ENCODE measurements around the gene DOC2A.
"Not testable (repeated sequence)": the region's sequence is repeated elsewhere in the genome, so short reads cannot be mapped to it uniquely, and the experiment has no call there.

The DOC2A gene

GRCh38 chr16:30017277-30017656, 6.4 kb upstream of the DOC2A start:
- no peak for TF ChIP-seq POLR2A (IDR thresholded peaks at IDR 0.05; ENCODE audit: low read length)
- no peak for TF ChIP-seq GATA1 (IDR thresholded peaks at IDR 0.05; ENCODE audit: low read depth, low read length)
- DNase-seq: no peak

DNA sequence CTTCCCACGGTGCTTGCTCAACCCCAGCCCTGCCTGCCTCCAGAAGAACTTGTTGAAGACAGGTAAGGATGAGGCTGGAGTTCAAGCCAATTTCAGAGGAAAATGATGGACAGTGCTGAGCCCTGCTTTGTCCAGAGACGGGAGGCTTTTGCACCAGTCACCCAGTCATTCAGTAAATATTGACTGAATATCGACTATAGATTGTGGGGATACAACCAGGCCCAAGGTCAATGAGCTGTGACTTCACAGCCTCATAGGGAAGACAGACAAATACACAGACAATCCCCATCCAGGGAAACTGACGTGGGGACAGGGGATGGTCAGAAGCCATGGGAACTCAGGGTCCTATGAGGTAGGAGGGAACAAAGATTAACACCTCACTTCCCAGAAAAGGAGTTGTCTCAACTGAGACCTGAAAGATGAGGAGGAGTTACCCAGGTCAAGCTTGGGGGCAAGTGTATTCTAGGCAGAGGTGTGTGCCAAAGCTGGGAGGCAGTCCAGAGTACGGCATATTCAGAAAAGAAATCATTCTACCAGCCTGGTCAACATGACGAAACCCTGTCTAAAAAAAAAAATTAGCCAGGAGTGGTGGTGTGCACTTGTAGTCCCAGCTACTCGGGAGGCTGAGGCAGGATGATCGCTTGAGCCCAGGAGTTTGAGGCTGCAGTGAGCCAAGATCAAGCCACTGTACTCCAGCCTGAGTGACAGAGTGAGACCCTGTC, 5.9 kb upstream of the DOC2A start:
- DNase-seq: no peak
- no peak for TF ChIP-seq GATA1 (IDR thresholded peaks at IDR 0.05; ENCODE audit: low read depth, low read length)
- no peak for TF ChIP-seq POLR2A (IDR thresholded peaks at IDR 0.05; ENCODE audit: low read length)

DNA sequence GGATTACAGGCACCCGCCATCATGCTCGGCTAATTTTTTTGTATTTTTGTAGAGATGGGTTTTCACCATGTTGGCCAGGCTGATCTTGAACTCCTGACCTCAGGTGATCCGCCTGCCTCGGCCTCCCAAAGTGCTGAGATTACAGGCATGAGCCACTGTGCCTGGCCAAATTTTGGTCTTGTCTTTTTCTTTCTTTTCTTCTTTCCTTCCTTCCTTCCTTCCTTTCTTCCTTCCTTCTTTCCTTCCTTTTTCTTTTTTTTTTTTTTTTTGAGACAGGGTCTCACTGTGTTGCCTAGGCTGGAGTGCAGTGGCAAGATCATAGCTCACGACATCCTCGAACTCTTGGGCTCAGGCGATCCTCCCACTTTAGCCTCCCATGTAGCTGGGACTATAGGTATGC, 4.6 kb upstream of the DOC2A start:
- not testable (repeated sequence) for DNase-seq

GRCh38 chr16:30012598-30012997, 1.8 kb upstream of the DOC2A start:
- not testable (repeated sequence) for DNase-seq

- no peak for TF ChIP-seq GATA1 (IDR thresholded peaks at IDR 0.05; ENCODE audit: low read depth, low read length)
- TF ChIP-seq POLR2A (IDR thresholded peaks at IDR 0.05; ENCODE audit: low read length): no peak
- DNase-seq: no peak
These were observed 1.1 kb upstream of the DOC2A start for GRCh38 chr16:30011714-30012504.

DNA sequence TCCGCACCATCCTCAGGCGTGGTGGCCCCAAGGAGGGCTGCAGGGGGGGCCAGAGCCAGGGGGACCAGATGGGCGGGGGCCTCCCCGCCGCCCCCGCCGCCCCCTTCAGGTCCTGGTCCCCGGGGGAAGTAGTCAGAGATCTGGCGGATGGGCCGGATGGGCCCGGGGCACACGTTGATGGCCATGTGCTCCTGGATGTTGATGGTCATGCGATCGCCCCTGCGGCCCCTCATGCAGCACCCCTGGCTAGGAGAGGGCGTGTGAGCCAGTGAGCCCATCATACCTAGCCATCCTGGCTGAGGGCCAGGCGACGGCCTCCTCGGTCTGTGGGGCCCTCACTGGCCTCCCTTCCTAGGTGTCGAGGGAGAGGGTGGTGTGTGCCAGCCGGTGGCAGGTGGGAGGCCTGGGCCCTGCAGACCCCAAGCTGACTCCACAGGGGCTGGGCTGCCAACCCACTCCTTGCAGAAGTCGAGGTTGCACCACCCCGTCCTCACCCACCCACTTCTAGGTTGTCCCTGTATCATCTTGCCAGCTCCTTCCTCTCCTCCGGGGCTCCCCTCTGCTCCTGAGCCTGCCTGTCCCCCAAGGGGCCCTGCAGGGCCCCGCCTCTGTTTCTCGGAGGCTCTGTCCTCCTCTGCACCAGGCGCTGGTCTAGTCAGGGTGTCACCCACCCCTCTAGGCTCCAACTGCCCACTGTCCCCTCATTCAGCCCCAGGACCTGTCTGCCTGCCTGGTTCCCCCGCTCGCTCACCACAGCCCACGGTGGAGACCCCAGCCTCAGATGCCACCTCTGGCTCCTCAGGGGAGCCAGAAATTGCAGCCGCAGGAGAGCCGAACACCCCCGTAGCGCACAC, 610 bp downstream of the DOC2A start:
- no peak for TF ChIP-seq GATA1 (IDR thresholded peaks at IDR 0.05; ENCODE audit: low read depth, low read length)
- TF ChIP-seq POLR2A (IDR thresholded peaks at IDR 0.05; ENCODE audit: low read length): no peak
- DNase-seq: no peak

DNA sequence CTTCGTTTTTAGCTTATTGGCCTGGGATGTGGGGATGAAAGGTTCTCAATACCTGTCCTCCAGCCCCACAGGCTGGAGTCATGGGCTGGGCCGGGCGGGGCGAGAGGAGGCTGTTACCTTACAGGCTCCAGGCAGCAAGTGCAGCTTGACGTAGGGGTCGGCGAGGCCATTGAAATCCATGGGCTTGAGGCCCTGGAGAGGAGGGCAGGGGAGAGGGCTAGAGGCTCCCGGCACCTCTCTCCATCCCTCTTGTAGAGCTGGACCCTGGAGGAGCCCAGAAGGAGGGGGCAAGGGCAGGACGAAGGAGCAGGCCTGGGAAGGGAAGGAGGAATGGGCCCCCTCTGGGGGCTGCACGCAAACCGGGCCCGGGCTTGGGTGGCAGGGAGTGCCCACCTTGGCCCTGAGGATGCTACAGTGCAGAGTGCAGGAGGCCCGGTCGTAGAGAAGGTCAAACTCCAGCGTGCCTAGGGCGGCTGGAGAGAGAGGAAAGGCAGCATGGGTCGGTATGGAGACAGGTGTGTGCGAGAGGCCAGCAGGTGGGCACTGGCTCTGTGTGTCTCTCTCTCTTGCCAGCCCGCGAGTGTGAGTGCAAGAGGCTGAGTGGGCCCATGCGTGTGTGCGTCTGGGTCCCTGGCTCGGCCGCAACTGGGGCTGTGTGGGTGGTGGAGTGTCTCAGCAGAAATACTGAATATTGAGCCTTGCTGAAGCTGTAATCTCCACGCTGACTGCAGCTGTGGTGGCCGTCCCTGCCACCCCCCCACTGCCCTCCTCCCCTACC, 1.6 kb downstream of the DOC2A start:
- no peak for DNase-seq
- TF ChIP-seq POLR2A (IDR thresholded peaks at IDR 0.05; ENCODE audit: low read length): no peak

DNA sequence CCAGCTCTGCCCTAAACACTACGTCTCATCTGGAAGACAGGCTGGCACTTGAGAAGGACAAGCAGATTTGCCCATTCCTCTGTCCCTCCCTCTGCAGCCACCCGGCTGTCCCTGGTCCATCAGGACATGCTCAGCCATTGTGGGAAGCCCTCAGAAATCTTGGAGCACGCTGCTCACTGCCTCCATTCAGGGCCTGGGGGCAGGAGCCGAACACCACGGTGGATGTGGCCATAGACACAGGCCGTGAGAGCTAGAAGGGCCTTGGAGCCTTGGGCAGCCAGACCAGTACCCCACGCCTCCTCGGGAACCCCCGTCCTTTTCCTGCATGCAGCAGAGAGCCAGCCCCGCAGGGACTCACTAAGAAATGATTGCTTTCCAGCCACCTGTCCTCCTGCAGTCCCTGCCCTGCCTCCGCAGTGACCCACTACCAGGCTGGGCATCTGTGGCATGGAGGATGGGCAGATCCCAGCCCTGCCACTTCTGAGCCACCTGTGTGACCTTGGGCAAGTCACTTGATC, 3.4 kb downstream of the DOC2A start:
- TF ChIP-seq POLR2A (IDR thresholded peaks at IDR 0.05; ENCODE audit: low read length) (no peak), GATA1 (IDR thresholded peaks at IDR 0.05; ENCODE audit: low read depth, low read length) (no peak)
- DNase-seq: no peak

DNA sequence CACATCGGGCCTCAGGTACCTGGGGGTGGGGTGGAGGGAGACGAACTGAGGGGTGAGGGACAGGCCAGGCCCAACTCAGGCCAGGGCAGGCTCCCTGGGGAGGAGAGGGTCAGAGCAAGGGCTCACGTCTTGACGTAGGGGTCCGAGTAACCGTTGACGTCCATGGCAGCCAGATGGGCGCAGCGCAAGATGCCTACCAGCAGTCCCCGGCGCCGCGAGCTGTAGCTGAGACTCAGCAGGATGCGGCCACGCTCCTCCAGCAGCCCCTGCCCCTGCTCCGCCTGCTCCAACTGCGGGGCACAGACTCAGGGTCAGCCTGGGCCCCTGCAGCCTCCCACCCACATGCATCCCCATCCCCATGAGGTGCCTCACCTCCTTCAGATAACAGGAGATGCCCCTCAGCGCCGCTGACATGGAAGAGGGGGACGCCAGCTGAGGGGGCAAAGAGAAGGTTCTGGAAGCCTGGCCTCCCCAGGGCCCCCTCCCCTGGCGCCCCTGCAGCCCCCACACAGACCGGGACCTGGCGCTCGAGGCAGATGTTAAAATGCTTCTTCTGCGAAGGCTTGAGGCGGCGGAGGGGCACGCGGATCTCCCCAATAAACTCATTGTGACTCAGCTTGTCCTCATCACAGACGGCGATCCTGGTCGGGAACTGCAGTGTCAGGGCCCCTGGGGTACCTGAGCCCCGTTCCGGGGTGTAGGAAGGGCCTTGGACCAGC, 4.0 kb downstream of the DOC2A start:
- TF ChIP-seq POLR2A (IDR thresholded peaks at IDR 0.05; ENCODE audit: low read length) (no peak), GATA1 (IDR thresholded peaks at IDR 0.05; ENCODE audit: low read depth, low read length) (no peak)
- DNase-seq: no peak

DNA sequence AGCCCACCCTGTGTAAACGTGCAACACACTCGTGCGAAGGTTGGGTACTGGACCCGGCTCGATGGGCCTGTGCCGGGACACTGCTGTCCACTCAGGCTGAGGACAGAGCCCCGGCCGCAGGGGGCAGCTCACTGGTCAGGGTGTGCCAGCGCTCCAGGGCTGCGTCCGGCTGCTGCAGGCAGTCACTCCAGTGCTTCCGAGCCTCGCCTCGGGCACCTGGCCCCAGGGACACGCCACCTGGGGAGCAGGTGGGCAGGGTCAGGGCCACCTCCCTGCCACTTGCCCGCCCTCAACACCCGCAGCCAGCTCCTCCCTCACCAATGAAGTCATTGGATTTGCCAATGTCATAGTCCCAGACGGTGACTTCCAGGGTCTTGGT, 4.7 kb downstream of the DOC2A start:
- TF ChIP-seq POLR2A (IDR thresholded peaks at IDR 0.05; ENCODE audit: low read length): no peak
- TF ChIP-seq GATA1 (IDR thresholded peaks at IDR 0.05; ENCODE audit: low read depth, low read length): no peak
- DNase-seq: no peak

DNA sequence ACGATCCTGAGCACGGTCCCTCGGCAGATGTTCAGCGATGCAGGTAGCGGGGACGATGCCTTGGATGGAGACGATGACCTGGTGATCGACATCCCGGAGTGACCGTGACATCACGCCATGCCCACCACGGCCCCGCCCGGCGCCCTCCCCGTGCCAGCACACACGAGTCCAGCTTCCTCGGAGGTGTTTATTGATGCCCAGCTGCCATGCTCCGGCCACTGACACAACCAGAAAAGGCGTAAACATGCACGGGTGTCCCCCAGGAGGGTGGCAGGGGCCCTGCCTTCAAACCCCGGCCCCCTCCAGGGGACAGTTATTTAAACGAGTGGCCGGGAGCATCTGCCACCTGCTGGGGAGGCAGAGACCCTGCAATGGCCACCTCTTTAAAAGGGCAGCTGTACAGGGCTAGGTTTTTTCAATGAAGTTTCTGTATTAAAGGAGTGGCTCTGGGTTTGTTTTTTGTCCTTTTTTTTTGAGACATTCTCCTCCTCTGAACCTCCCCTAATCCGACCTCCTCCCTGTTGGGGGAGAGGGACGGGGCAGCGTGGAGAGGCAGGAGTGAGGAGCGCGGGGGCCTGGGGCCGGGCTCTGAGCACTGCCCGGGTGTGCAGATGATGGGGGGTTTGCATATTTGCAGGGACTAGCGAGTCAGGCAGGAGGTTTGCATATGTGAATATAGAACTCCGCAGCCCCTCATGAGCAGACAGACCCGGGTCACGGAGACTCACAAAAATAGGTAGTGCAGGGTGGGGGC, 5.3 kb downstream of the DOC2A start:
- peak in 1 of 2 experiments; percentile 67 for DNase-seq
- TF ChIP-seq POLR2A (IDR thresholded peaks at IDR 0.05; ENCODE audit: low read length) (no peak), GATA1 (IDR thresholded peaks at IDR 0.05; ENCODE audit: low read depth, low read length) (no peak)

DNA sequence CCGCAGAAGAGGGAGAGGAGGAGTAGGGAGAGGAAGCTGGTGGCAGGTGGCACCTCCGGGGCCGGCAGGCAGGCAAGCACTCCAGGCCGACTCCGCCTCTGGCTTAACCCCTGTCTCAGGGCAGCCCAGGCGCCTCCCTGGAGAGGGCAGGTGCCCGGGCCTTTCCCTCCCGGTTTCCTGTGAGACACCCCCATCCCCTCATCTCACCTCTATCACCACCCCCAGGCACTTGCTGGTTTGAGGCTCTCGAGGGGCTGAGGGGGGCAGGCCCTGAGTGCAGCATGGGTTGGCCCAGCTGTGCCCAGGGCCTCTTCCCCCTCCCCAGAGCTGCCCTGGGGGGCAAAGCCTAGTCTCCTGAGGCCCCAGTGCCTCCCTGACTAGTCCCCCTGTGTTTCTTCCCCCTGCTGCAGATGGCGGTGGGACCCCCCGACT, 6.0 kb downstream of the DOC2A start:
- no peak for DNase-seq
- TF ChIP-seq POLR2A (IDR thresholded peaks at IDR 0.05; ENCODE audit: low read length) (no peak), GATA1 (IDR thresholded peaks at IDR 0.05; ENCODE audit: low read depth, low read length) (no peak)
